ENCODE measurements around the gene JUND. TPM values are rescaled to one million over a fixed set of nuclear protein-coding genes. Genes with fewer than 3 reads are reported as not detected.

The JUND gene
- total and polyA plus RNA-seq, 4 donors, result 161 to 290 (median 207) TPM

DNA sequence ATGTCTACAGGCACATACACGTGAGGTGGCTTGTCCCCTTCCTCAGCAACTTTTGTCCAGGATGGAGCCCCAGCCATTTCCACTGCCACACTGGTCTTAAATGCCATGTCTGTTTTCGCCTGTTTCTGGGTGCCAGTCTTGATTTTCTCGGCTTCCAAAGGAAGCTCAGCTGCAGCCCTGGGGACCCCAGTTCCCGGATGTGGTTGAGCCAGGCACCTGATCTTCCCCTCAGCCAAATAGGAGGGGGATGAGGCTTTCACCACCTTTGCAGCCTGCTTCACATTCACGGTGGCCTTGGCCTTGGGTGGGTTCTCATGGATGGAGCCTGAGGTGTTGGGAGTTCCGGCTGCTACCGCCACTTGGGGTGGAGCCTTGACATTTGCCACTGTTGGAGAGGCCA is 15.8 kb downstream of the JUND start:
- H3K9me3 ChIP-seq (ENCODE audit: control insufficient read depth in 4 of 4, insufficient read depth in 3 of 4, low read length in 3 of 4), result no peaks in the 10 kb centered on the region
- H3K4me1 ChIP-seq (ENCODE audit: control insufficient read depth in 5 of 5, insufficient read depth in 5 of 5, low read length in 5 of 5), result no peaks in the 10 kb centered on the region
- H3K27ac ChIP-seq (ENCODE audit: low read depth in 1 of 2, low read length in 1 of 2), result no peak overlapping the region
- peaks cover 0 to 39% (median 10%) of the 10 kb centered on the region in 4 donors for H3K36me3 ChIP-seq (ENCODE audit: control insufficient read depth in 4 of 4, insufficient read depth in 4 of 4, low read length in 4 of 4)
- WGBS, 2 donors, result 94 to 95% methylated on average over 7 of the region's 7 CpGs
- H3K9ac ChIP-seq (ENCODE audit: insufficient read depth in 1 of 2, low read length in 2 of 2), result no peak overlapping the region
- no peaks in the 10 kb centered on the region for H3K27me3 ChIP-seq (ENCODE audit: control insufficient read depth in 3 of 3, insufficient read depth in 3 of 3, low read length in 2 of 3)
- ATAC-seq (ENCODE audit: insufficient read depth, low FRiP score) (no peak), DNase-seq (no peak)
- H3K4me3 ChIP-seq, result no peak overlapping the region
- TF ChIP-seq, protein P1, sequence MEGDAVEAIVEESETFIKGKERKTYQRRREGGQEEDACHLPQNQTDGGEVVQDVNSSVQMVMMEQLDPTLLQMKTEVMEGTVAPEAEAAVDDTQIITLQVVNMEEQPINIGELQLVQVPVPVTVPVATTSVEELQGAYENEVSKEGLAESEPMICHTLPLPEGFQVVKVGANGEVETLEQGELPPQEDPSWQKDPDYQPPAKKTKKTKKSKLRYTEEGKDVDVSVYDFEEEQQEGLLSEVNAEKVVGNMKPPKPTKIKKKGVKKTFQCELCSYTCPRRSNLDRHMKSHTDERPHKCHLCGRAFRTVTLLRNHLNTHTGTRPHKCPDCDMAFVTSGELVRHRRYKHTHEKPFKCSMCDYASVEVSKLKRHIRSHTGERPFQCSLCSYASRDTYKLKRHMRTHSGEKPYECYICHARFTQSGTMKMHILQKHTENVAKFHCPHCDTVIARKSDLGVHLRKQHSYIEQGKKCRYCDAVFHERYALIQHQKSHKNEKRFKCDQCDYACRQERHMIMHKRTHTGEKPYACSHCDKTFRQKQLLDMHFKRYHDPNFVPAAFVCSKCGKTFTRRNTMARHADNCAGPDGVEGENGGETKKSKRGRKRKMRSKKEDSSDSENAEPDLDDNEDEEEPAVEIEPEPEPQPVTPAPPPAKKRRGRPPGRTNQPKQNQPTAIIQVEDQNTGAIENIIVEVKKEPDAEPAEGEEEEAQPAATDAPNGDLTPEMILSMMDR (IDR thresholded peaks at IDR 0.05; ENCODE audit: control extremely low read depth, extremely low read depth), result no peak

DNA sequence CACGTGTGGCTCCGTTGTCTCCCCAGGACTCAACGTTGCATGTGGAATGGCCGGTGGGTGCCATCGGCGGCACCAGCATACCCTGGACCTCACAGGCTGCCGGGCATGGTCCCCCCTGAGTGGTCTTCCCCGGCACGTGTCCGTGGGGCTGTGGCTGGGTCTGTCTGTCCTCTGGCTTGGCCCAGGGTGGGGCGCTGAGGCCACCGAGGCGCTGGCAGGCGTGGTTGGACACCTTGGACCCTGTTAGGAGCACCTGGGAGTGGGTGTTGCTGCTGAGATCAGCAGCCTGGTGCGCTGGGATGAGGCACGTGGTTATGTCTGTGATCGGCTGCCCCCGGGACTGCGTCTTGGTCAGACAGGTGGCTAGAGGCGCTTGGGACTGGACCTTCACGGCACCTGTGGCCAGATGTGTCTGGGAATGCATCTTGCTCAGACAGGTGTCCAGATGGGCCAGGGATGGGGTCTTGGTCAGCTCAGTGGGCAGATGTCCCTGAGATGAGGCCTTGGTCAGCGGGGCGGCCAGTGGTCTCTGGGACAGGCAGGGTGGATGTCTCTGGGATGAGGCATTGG is 16.4 kb downstream of the JUND start:
- Histone ChIP-seq H3K4me1 (ENCODE audit: control insufficient read depth in 5 of 5, insufficient read depth in 5 of 5, low read length in 5 of 5) (no peaks in the 10 kb centered on the region), H3K4me3 (no peak overlapping the region), H3K36me3 (ENCODE audit: control insufficient read depth in 4 of 4, insufficient read depth in 4 of 4, low read length in 4 of 4) (peaks cover 0 to 39% (median 10%) of the 10 kb centered on the region in 4 donors), H3K27ac (ENCODE audit: low read depth in 1 of 2, low read length in 1 of 2) (no peak overlapping the region), H3K27me3 (ENCODE audit: control insufficient read depth in 3 of 3, insufficient read depth in 3 of 3, low read length in 2 of 3) (no peaks in the 10 kb centered on the region), H3K9me3 (ENCODE audit: control insufficient read depth in 4 of 4, insufficient read depth in 3 of 4, low read length in 3 of 4) (no peaks in the 10 kb centered on the region), H3K9ac (ENCODE audit: insufficient read depth in 1 of 2, low read length in 2 of 2) (no peak overlapping the region)
- TF ChIP-seq, protein P1 (IDR thresholded peaks at IDR 0.05; ENCODE audit: control extremely low read depth, extremely low read depth), result no peak
- WGBS, 2 donors, result 94 to 98% methylated on average over 23 of the region's 23 CpGs
- ATAC-seq (ENCODE audit: insufficient read depth, low FRiP score), result no peak
- no peak for DNase-seq

DNA sequence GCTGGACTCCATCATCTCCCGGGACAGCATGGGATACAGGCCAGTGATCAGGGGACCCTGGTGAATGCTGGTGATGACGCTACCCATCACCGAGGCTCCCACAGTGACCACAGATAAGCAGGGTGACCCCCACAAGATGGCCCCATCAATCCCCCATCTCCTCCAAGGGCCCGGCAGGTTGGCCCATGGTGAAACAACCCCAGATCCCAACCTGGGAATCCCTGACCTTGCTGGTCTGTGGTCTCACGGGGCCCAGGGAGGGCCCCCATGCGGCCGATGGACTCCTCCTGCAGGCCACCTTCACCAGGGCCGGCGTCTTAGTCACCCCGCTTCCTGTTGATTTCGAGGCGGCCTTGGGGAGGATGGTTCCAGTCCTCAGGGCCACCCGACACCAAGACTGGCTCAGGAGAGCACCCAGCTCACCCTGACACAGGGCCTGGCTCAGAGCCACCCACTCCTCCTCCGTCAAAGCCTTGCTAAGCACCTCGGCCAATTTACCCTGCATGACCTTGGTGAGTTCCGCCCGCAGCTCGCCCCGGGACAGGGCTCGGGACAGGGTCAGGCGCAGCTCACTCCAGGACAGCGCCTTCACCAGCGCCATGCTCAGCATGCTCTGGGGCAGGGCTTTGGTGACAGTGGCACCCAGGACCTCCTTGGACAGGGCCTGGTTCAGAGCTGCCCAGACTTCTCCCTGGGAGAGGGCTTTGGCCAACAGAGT is 17.1 kb downstream of the JUND start:
- Histone ChIP-seq H3K36me3 (ENCODE audit: control insufficient read depth in 4 of 4, insufficient read depth in 4 of 4, low read length in 4 of 4) (peaks cover 0 to 38% (median 10%) of the 10 kb centered on the region in 4 donors), H3K9ac (ENCODE audit: insufficient read depth in 1 of 2, low read length in 2 of 2) (no peak overlapping the region), H3K4me1 (ENCODE audit: control insufficient read depth in 5 of 5, insufficient read depth in 5 of 5, low read length in 5 of 5) (no peaks in the 10 kb centered on the region), H3K9me3 (ENCODE audit: control insufficient read depth in 4 of 4, insufficient read depth in 3 of 4, low read length in 3 of 4) (no peaks in the 10 kb centered on the region), H3K27ac (ENCODE audit: low read depth in 1 of 2, low read length in 1 of 2) (no peak overlapping the region), H3K4me3 (no peak overlapping the region), H3K27me3 (ENCODE audit: control insufficient read depth in 3 of 3, insufficient read depth in 3 of 3, low read length in 2 of 3) (no peaks in the 10 kb centered on the region)
- TF ChIP-seq, protein P1 (IDR thresholded peaks at IDR 0.05; ENCODE audit: control extremely low read depth, extremely low read depth), result no peak
- WGBS, 2 donors, result 92 to 94% methylated on average over 23 of the region's 23 CpGs
- ATAC-seq (ENCODE audit: insufficient read depth, low FRiP score), result no peak
- no peak for DNase-seq
